HepG2 (cell line): Measurements from ENCODE around the gene UGT1A7. TPM values are rescaled to one million over a fixed set of nuclear protein-coding genes. Genes with fewer than 3 reads are reported as not detected.

Experiments
- CHD4 ChIP-seq: fragments of 200-600 bp; sonication (generic); IDR thresholded peaks from 2 replicates; pipeline ENCODE4 v1.7.0; 2017; ENCODE audit warnings: mild to moderate bottlenecking, low read length, borderline replicate concordance
- CREB1 ChIP-seq, 2 experiments: fragments of 450-650 bp in 1 of 2; IDR thresholded peaks; 2 replicates each; pipeline ENCODE4 v1.6.1; 2016 to 2017; ENCODE audit warnings: control low read depth in 1 of 2, mild to moderate bottlenecking in 1 of 2, missing compliant biosample characterization in 1 of 2, missing genetic modification characterization in 1 of 2
- GRHL1 ChIP-seq: sonication (generic); formaldehyde crosslinking; conservative IDR thresholded peaks from 2 replicates; pipeline ENCODE4 v1.8.0; 2022; ENCODE audit warnings: missing genetic modification reagents
- GTF3A ChIP-seq: sonication (generic); formaldehyde crosslinking; conservative IDR thresholded peaks from 2 replicates; pipeline ENCODE4 v1.4.0; 2020; ENCODE audit warnings: mild to moderate bottlenecking, missing genetic modification reagents
- HMGXB4 ChIP-seq, 2 experiments: sonication (generic) in 1 of 2; formaldehyde crosslinking in 1 of 2; IDR thresholded peaks; 2 replicates each; pipeline versions ENCODE4 v1.4.0 to v1.6.1; 2018 to 2020; ENCODE audit warnings: missing genetic modification reagents in 2 of 2, borderline replicate concordance in 1 of 2, low read depth in 1 of 2, mild to moderate bottlenecking in 1 of 2, missing biosample characterization in 1 of 2
- KMT2A ChIP-seq: sonication (generic); formaldehyde crosslinking; IDR thresholded peaks from 2 replicates; pipeline ENCODE4 v1.4.0; 2020; ENCODE audit warnings: missing genetic modification reagents
- LCORL ChIP-seq, 2 experiments: fragments of 450-650 bp in 1 of 2; sonication (generic) in 1 of 2; formaldehyde crosslinking in 1 of 2; IDR thresholded peaks; 2 replicates each; pipeline versions ENCODE4 v1.5.0 to v1.6.1; 2017 to 2020; ENCODE audit warnings: antibody characterized with exemption in 1 of 2, missing genetic modification reagents in 1 of 2
- NCOR1 ChIP-seq: fragments of 200-600 bp; sonication (generic); IDR thresholded peaks from 2 replicates; pipeline ENCODE4 v1.7.0; 2017; ENCODE audit warnings: antibody characterized with exemption, low read length, borderline replicate concordance
- ZBTB34 ChIP-seq: sonication (generic); formaldehyde crosslinking; IDR thresholded peaks from 2 replicates; pipeline ENCODE4 v1.8.0; 2022; ENCODE audit warnings: mild to moderate bottlenecking, missing genetic modification reagents
- ZFP41 ChIP-seq: sonication (generic); formaldehyde crosslinking; IDR thresholded peaks from 2 replicates; pipeline ENCODE4 v1.4.0; 2020; ENCODE audit warnings: mild to moderate bottlenecking, missing genetic modification reagents, borderline replicate concordance
- ZHX1 ChIP-seq: sonication (generic); formaldehyde crosslinking; IDR thresholded peaks from 2 replicates; pipeline ENCODE4 v1.8.1; 2022; ENCODE audit warnings: low read depth, mild to moderate bottlenecking, missing genetic modification reagents
- ZNF264 ChIP-seq: sonication (generic); formaldehyde crosslinking; IDR thresholded peaks from 2 replicates; pipeline ENCODE4 v1.4.0; 2020; ENCODE audit warnings: missing genetic modification reagents
- ZNF280B ChIP-seq: sonication (generic); formaldehyde crosslinking; IDR thresholded peaks from 2 replicates; pipeline ENCODE4 v1.5.0; 2020; ENCODE audit warnings: missing genetic modification reagents, mild to moderate bottlenecking, borderline replicate concordance
- ZNF335 ChIP-seq: sonication (generic); formaldehyde crosslinking; IDR thresholded peaks from 2 replicates; pipeline ENCODE4 v1.4.0; 2020; ENCODE audit warnings: missing genetic modification reagents
- ZNF557 ChIP-seq: sonication (generic); formaldehyde crosslinking; IDR thresholded peaks from 2 replicates; pipeline ENCODE4 v1.4.0; 2020; ENCODE audit warnings: missing genetic modification reagents
- ZNF598 ChIP-seq: sonication (generic); formaldehyde crosslinking; IDR thresholded peaks from 2 replicates; pipeline ENCODE4 v1.5.1; 2020; ENCODE audit warnings: mild to moderate bottlenecking, missing genetic modification reagents, borderline replicate concordance
- ZNF652 ChIP-seq: IDR thresholded peaks from 2 replicates; pipeline ENCODE4 v1.6.1; 2016; ENCODE audit warnings: low read depth, borderline replicate concordance
- ZNF747 ChIP-seq: sonication (generic); formaldehyde crosslinking; IDR thresholded peaks from 2 replicates; pipeline ENCODE4 v1.8.1; 2023; ENCODE audit warnings: missing genetic modification reagents, mild to moderate bottlenecking, borderline replicate concordance
- polyA plus RNA-seq, 8 experiments: library from polyadenylated mRNA; depleted of rRNA in 3 of 8; stranded (reverse) in 7 of 8; unstranded in 1 of 8; fragments of >200 nt; fragmentation: Illumina TruSeq in 4 of 8; extraction: Trizol in 4 of 8; gene quantifications; 2 replicates each; pipeline versions ENCODE4 v1.2.1 to v1.2.3, GENCODE V29; 2011 to 2016; ENCODE audit warnings: low read depth in 4 of 8, missing spikeins in 1 of 8, mixed read lengths in 1 of 8; ENCODE audit not compliant: insufficient read depth in 1 of 8
- total RNA-seq, 5 experiments: library from RNA; depleted of rRNA; stranded (reverse); fragments of >200 nt; fragmentation: Illumina TruSeq; extraction: Trizol; gene quantifications; 2 replicates each; pipeline ENCODE4 v1.2.3, GENCODE V29; 2016; ENCODE audit warnings: low read depth in 1 of 5

UGT1A7 gene
- total and polyA plus RNA-seq, 2 of the 13 experiments (the other 11 are each of a cell fraction or from before 2014, with no cell fraction given) = not detected

- TF ChIP-seq ZNF652 (no peak), ZNF280B (CRISPR knock-in tag) (no peak), GTF3A (CRISPR knock-in tag) (no peak), KMT2A (no peak), ZNF747 (no peak), NCOR1 (peak; percentile 25; the same call in 1 of the 2 replicates), ZBTB34 (CRISPR knock-in tag) (no peak), HMGXB4 (CRISPR knock-in tag; IDR thresholded peaks at IDR 0.05; ENCODE audit: borderline replicate concordance in 1 of 2, low read depth in 1 of 2) (no peak), ZHX1 (CRISPR knock-in tag) (no peak), CHD4 (no peak), ZNF557 (CRISPR knock-in tag) (no peak), CREB1 (IDR thresholded peaks at IDR 0.05) (no peak), CREB1 (CRISPR knock-in tag; IDR thresholded peaks at IDR 0.05) (no peak), ZNF598 (CRISPR knock-in tag) (no peak), ZNF335 (CRISPR knock-in tag) (no peak), ZNF264 (CRISPR knock-in tag) (no peak), ZFP41 (CRISPR knock-in tag) (no peak), GRHL1 (no peak), LCORL (IDR thresholded peaks at IDR 0.05) (no peak), LCORL (CRISPR knock-in tag; IDR thresholded peaks at IDR 0.05) (no peak)
Observed at GRCh38 chr2:233760043-233760442, 78.3 kb downstream of the UGT1A7 start, which contains the start of gene UGT1A1 (continued).
